ENCODE data around the gene MBD2. TPM values are rescaled to one million over a fixed set of nuclear protein-coding genes. Genes with fewer than 3 reads are reported as not detected.

MBD2 gene
- total RNA-seq, 1 experiment from 2014 or later: 23.2 TPM

- no peak for TF ChIP-seq CTCF (IDR thresholded peaks at IDR 0.05; ENCODE audit: insufficient read depth in 1 of 2, low read depth in 1 of 2, low read length in 1 of 2, severe bottlenecking in 1 of 2, unreplicated experiment in 1 of 2)
- DNase-seq: no peak
These were observed 21.6 kb downstream of the MBD2 start for GRCh38 chr18:54202851-54203250.

GRCh38 chr18:54197747-54198411 lies 26.6 kb downstream of the MBD2 start:
- TF ChIP-seq CTCF (IDR thresholded peaks at IDR 0.05; ENCODE audit: insufficient read depth in 1 of 2, low read depth in 1 of 2, low read length in 1 of 2, severe bottlenecking in 1 of 2, unreplicated experiment in 1 of 2): no peak
- Histone ChIP-seq H3K4me1 (no peaks in the 10 kb centered on the region), H3K36me3 (ENCODE audit: control insufficient read depth, insufficient read depth, low read length) (no peaks in the 10 kb centered on the region), H3K9me3 (no peaks in the 10 kb centered on the region), H3K4me3 (ENCODE audit: low read depth, low read length) (no peak overlapping the region), H3K27me3 (replicated peaks; ENCODE audit: control insufficient read depth, insufficient read depth, low read length) (no peaks in the 10 kb centered on the region)
- Mint-ChIP-seq H3K4me3 (ENCODE audit: unreplicated experiment) (no peak overlapping the region), H3K4me1 (ENCODE audit: low read depth, unreplicated experiment) (peaks cover 7% of the 10 kb centered on the region), H3K36me3 (ENCODE audit: insufficient read depth, unreplicated experiment) (peaks cover 14% of the 10 kb centered on the region), H3K9me3 (ENCODE audit: unreplicated experiment) (no peaks in the 10 kb centered on the region), H3K27me3 (ENCODE audit: insufficient read depth, unreplicated experiment) (no peaks in the 10 kb centered on the region), H3K27ac (ENCODE audit: unreplicated experiment) (no peak overlapping the region)
- ChIA-PET CTCF (interaction anchor here (0.6 kb wide), 1 partner anchor 72 kb away, joined by 3 read pairs; no protein-coding TSS in a partner anchor), POLR2A (no interaction called here)
- no peak for DNase-seq
- no TSS peak for BruUV-seq (replicated peaks)
- intact Hi-C loops (cut with micrococcal nuclease; ENCODE audit: unreplicated experiment): no loop called here

More at GRCh38 chr18:54202851-54203250, 21.6 kb downstream of the MBD2 start:
- H3K36me3 ChIP-seq (ENCODE audit: control insufficient read depth, insufficient read depth, low read length): no peaks in the 10 kb centered on the region
- no peaks in the 10 kb centered on the region for H3K9me3 ChIP-seq
- H3K4me1 ChIP-seq: no peaks in the 10 kb centered on the region
- CTCF ChIA-PET: no interaction called here
- Mint-ChIP-seq H3K4me1 (ENCODE audit: low read depth, unreplicated experiment) (peaks cover 9% of the 10 kb centered on the region), H3K27ac (ENCODE audit: unreplicated experiment) (no peak overlapping the region), H3K27me3 (ENCODE audit: insufficient read depth, unreplicated experiment) (no peaks in the 10 kb centered on the region), H3K36me3 (ENCODE audit: insufficient read depth, unreplicated experiment) (peaks cover 14% of the 10 kb centered on the region), H3K9me3 (ENCODE audit: unreplicated experiment) (no peaks in the 10 kb centered on the region), H3K4me3 (ENCODE audit: unreplicated experiment) (no peak overlapping the region)
- POLR2A ChIA-PET: no interaction called here
- no peaks in the 10 kb centered on the region for H3K27me3 ChIP-seq (replicated peaks; ENCODE audit: control insufficient read depth, insufficient read depth, low read length)
- intact Hi-C loops (cut with micrococcal nuclease; ENCODE audit: unreplicated experiment): no loop called here
- H3K4me3 ChIP-seq (ENCODE audit: low read depth, low read length): no peak overlapping the region
- no TSS peak for BruUV-seq (replicated peaks)

GRCh38 chr18:54193786-54194185 lies 30.7 kb downstream of the MBD2 start:
- Mint-ChIP-seq H3K4me3 (ENCODE audit: unreplicated experiment) (no peak overlapping the region), H3K36me3 (ENCODE audit: insufficient read depth, unreplicated experiment) (peaks cover 7% of the 10 kb centered on the region), H3K27ac (ENCODE audit: unreplicated experiment) (no peak overlapping the region), H3K4me1 (ENCODE audit: low read depth, unreplicated experiment) (peaks cover 7% of the 10 kb centered on the region), H3K27me3 (ENCODE audit: insufficient read depth, unreplicated experiment) (no peaks in the 10 kb centered on the region), H3K9me3 (ENCODE audit: unreplicated experiment) (no peaks in the 10 kb centered on the region)
- no TSS peak for BruUV-seq (replicated peaks)
- no peaks in the 10 kb centered on the region for H3K36me3 ChIP-seq (ENCODE audit: control insufficient read depth, insufficient read depth, low read length)
- no peak for TF ChIP-seq CTCF (IDR thresholded peaks at IDR 0.05; ENCODE audit: insufficient read depth in 1 of 2, low read depth in 1 of 2, low read length in 1 of 2, severe bottlenecking in 1 of 2, unreplicated experiment in 1 of 2)
- no peaks in the 10 kb centered on the region for H3K9me3 ChIP-seq
- ChIA-PET CTCF (no interaction called here), POLR2A (no interaction called here)
- no peaks in the 10 kb centered on the region for H3K27me3 ChIP-seq (replicated peaks; ENCODE audit: control insufficient read depth, insufficient read depth, low read length)
- H3K4me3 ChIP-seq (ENCODE audit: low read depth, low read length): no peak overlapping the region
- intact Hi-C loops (cut with micrococcal nuclease; ENCODE audit: unreplicated experiment): no loop called here
- no peak for DNase-seq
- H3K4me1 ChIP-seq: peaks cover 8% of the 10 kb centered on the region; the same call in 1 of the 2 replicates

All from Caco-2 (cell line).